ENCODE results near the gene CILP2. TPM values are rescaled to one million over a fixed set of nuclear protein-coding genes. Genes with fewer than 3 reads are reported as not detected.

Gene CILP2
- total RNA-seq, 2 donors from 2014 or later = 3.6 to 9.9 TPM

GRCh38 chr19:19584356-19584755, 46.3 kb downstream of the CILP2 start:
- H3K36me3 Mint-ChIP-seq (ENCODE audit: low read depth) = no peaks in the 10 kb centered on the region
- H3K4me3 Mint-ChIP-seq = no peak overlapping the region
- Histone ChIP-seq H3K4me3 (ENCODE audit: low read length) (no peak overlapping the region), H3K4me1 (ENCODE audit: control insufficient read depth, insufficient read depth, low read length) (no peaks in the 10 kb centered on the region), H3K27ac (ENCODE audit: low read depth, low read length) (no peak overlapping the region), H3K36me3 (ENCODE audit: control insufficient read depth, insufficient read depth, low read length) (no peaks in the 10 kb centered on the region), H3K27me3 (ENCODE audit: control insufficient read depth, insufficient read depth, low read length, poor library complexity, severe bottlenecking) (no peaks in the 10 kb centered on the region), H3K9ac (ENCODE audit: extremely low read depth, low read length, poor library complexity, severe bottlenecking) (no peak overlapping the region), H3K9me3 (ENCODE audit: control insufficient read depth, low read length) (no peaks in the 10 kb centered on the region)
- WGBS, 2 experiments (ENCODE audit: insufficient coverage in 1 of 2, insufficient read length in 1 of 2) = 92 to 93% methylated on average over 2 to 6 of the region's 6 CpGs
- H3K4me1 Mint-ChIP-seq = peaks cover 8% of the 10 kb centered on the region
- H3K27ac Mint-ChIP-seq = no peak overlapping the region
- no peaks in the 10 kb centered on the region for H3K9me3 Mint-ChIP-seq
- H3K27me3 Mint-ChIP-seq (ENCODE audit: insufficient read depth) = no peaks in the 10 kb centered on the region
- DNase-seq = no peak
- no peak for TF ChIP-seq CTCF (conservative IDR thresholded peaks at IDR 0.05)

- no peak for DNase-seq
- H3K27ac Mint-ChIP-seq = no peak overlapping the region
- no peaks in the 10 kb centered on the region for H3K27me3 Mint-ChIP-seq (ENCODE audit: insufficient read depth)
- H3K4me1 Mint-ChIP-seq = peaks cover 15% of the 10 kb centered on the region
- Histone ChIP-seq H3K36me3 (ENCODE audit: control insufficient read depth, insufficient read depth, low read length) (no peaks in the 10 kb centered on the region), H3K4me3 (ENCODE audit: low read length) (no peak overlapping the region), H3K9ac (ENCODE audit: extremely low read depth, low read length, poor library complexity, severe bottlenecking) (no peak overlapping the region), H3K27ac (ENCODE audit: low read depth, low read length) (no peak overlapping the region), H3K9me3 (ENCODE audit: control insufficient read depth, low read length) (no peaks in the 10 kb centered on the region), H3K4me1 (ENCODE audit: control insufficient read depth, insufficient read depth, low read length) (peaks cover 8% of the 10 kb centered on the region), H3K27me3 (ENCODE audit: control insufficient read depth, insufficient read depth, low read length, poor library complexity, severe bottlenecking) (no peaks in the 10 kb centered on the region)
- H3K4me3 Mint-ChIP-seq = no peak overlapping the region
- TF ChIP-seq CTCF (conservative IDR thresholded peaks at IDR 0.05) = no peak
- H3K9me3 Mint-ChIP-seq = no peaks in the 10 kb centered on the region
- no peaks in the 10 kb centered on the region for H3K36me3 Mint-ChIP-seq (ENCODE audit: low read depth)
- 99 to 100% methylated on average over 3 to 5 of the region's 5 CpGs for WGBS, 2 experiments (ENCODE audit: insufficient coverage in 1 of 2, insufficient read length in 1 of 2)
Measured at GRCh38 chr19:19587771-19588170, 49.7 kb downstream of the CILP2 start.

GRCh38 chr19:19588546-19588945, 50.5 kb downstream of the CILP2 start:
- no peaks in the 10 kb centered on the region for H3K36me3 Mint-ChIP-seq (ENCODE audit: low read depth)
- no peaks in the 10 kb centered on the region for H3K36me3 ChIP-seq (ENCODE audit: control insufficient read depth, insufficient read depth, low read length)
- H3K9me3 ChIP-seq (ENCODE audit: control insufficient read depth, low read length) = no peaks in the 10 kb centered on the region
- H3K27ac ChIP-seq (ENCODE audit: low read depth, low read length) = no peak overlapping the region
- H3K4me1 Mint-ChIP-seq = peaks cover 15% of the 10 kb centered on the region
- no peak overlapping the region for H3K4me3 Mint-ChIP-seq
- H3K27me3 ChIP-seq (ENCODE audit: control insufficient read depth, insufficient read depth, low read length, poor library complexity, severe bottlenecking) = no peaks in the 10 kb centered on the region
- H3K4me1 ChIP-seq (ENCODE audit: control insufficient read depth, insufficient read depth, low read length) = peaks cover 8% of the 10 kb centered on the region
- WGBS, 2 experiments (ENCODE audit: insufficient coverage in 1 of 2, insufficient read length in 1 of 2) = 97 to 100% methylated on average over 2 of the region's 2 CpGs
- no peak for DNase-seq
- H3K9me3 Mint-ChIP-seq = no peaks in the 10 kb centered on the region
- no peak for TF ChIP-seq CTCF (conservative IDR thresholded peaks at IDR 0.05)
- no peak overlapping the region for H3K4me3 ChIP-seq (ENCODE audit: low read length)
- H3K27me3 Mint-ChIP-seq (ENCODE audit: insufficient read depth) = no peaks in the 10 kb centered on the region
- H3K27ac Mint-ChIP-seq = no peak overlapping the region
- no peak overlapping the region for H3K9ac ChIP-seq (ENCODE audit: extremely low read depth, low read length, poor library complexity, severe bottlenecking)

Data from endodermal cell (in vitro differentiated cells).